SK-N-SH treated with all-trans-retinoic acid at 6 μM for 48 hours (cell line): ENCODE data around the gene SMTN.

Source experiments
- ARNTL ChIP-seq: fragments of 450-650 bp; formaldehyde crosslinking; IDR thresholded peaks from 2 replicates; pipeline ENCODE4 v1.5.0; 2020; ENCODE audit warnings: low read depth, mild to moderate bottlenecking, moderate library complexity, borderline replicate concordance
- CREB5 ChIP-seq: fragments of 250-450 bp; sonication (Bioruptor Pico); IDR thresholded peaks from 2 replicates; pipeline ENCODE4 v1.5.1; 2020; ENCODE audit warnings: low read depth, mild to moderate bottlenecking, moderate library complexity
- CSDC2 ChIP-seq: fragments of 250-450 bp; sonication (Bioruptor Pico); IDR thresholded peaks from 2 replicates; pipeline ENCODE4 v1.5.0; 2020; ENCODE audit warnings: mild to moderate bottlenecking, moderate library complexity
- OSR1 ChIP-seq: fragments of 250-450 bp; sonication (Bioruptor Pico); IDR thresholded peaks from 2 replicates; pipeline ENCODE4 v1.8.0; 2022; ENCODE audit warnings: moderate library complexity, mild to moderate bottlenecking, inconsistent platforms
- PPARA ChIP-seq: fragments of 250-450 bp; sonication (Bioruptor Pico); IDR thresholded peaks from 2 replicates; pipeline ENCODE4 v1.5.0; 2020; ENCODE audit warnings: mild to moderate bottlenecking, borderline replicate concordance
- RARB ChIP-seq: fragments of 250-450 bp; sonication (Bioruptor Pico); IDR thresholded peaks from 2 replicates; pipeline ENCODE4 v1.8.0; 2021; ENCODE audit warnings: mild to moderate bottlenecking, moderate library complexity
- SNAI2 ChIP-seq: fragments of 250-450 bp; sonication (Bioruptor Pico); IDR thresholded peaks from 2 replicates; pipeline ENCODE4 v1.5.0; 2020; ENCODE audit warnings: mild to moderate bottlenecking, moderate library complexity
- ZC3H10 ChIP-seq: fragments of 250-450 bp; sonication (Bioruptor Pico); IDR thresholded peaks from 2 replicates; pipeline ENCODE4 v1.5.1; 2021; ENCODE audit warnings: mild to moderate bottlenecking, moderate library complexity
- ZFP3 ChIP-seq: fragments of 250-450 bp; sonication (Bioruptor Pico); IDR thresholded peaks from 2 replicates; pipeline ENCODE4 v1.5.0; 2020; ENCODE audit warnings: mild to moderate bottlenecking, moderate library complexity
- ZNF70 ChIP-seq: fragments of 450-650 bp; formaldehyde crosslinking; IDR thresholded peaks from 2 replicates; pipeline ENCODE4 v1.5.0; 2020; ENCODE audit warnings: mild to moderate bottlenecking, moderate library complexity
- TF ChIP-seq, protein P1 (sequence below): fragments of 250-450 bp; sonication (Bioruptor Pico); IDR thresholded peaks from 2 replicates; pipeline ENCODE4 v1.8.0; 2020; ENCODE audit warnings: mild to moderate bottlenecking, moderate library complexity, borderline replicate concordance
- TF ChIP-seq, protein P2 (sequence below): fragments of 250-450 bp; sonication (Bioruptor Pico); IDR thresholded peaks from 2 replicates; pipeline ENCODE4 v1.8.0; 2021; ENCODE audit warnings: low read depth, mild to moderate bottlenecking, moderate library complexity, borderline replicate concordance

- TF ChIP-seq, protein P1, sequence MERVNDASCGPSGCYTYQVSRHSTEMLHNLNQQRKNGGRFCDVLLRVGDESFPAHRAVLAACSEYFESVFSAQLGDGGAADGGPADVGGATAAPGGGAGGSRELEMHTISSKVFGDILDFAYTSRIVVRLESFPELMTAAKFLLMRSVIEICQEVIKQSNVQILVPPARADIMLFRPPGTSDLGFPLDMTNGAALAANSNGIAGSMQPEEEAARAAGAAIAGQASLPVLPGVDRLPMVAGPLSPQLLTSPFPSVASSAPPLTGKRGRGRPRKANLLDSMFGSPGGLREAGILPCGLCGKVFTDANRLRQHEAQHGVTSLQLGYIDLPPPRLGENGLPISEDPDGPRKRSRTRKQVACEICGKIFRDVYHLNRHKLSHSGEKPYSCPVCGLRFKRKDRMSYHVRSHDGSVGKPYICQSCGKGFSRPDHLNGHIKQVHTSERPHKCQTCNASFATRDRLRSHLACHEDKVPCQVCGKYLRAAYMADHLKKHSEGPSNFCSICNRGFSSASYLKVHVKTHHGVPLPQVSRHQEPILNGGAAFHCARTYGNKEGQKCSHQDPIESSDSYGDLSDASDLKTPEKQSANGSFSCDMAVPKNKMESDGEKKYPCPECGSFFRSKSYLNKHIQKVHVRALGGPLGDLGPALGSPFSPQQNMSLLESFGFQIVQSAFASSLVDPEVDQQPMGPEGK = no peak
- no peak for TF ChIP-seq RARB (CRISPR knock-in tag)
- TF ChIP-seq, protein P2, sequence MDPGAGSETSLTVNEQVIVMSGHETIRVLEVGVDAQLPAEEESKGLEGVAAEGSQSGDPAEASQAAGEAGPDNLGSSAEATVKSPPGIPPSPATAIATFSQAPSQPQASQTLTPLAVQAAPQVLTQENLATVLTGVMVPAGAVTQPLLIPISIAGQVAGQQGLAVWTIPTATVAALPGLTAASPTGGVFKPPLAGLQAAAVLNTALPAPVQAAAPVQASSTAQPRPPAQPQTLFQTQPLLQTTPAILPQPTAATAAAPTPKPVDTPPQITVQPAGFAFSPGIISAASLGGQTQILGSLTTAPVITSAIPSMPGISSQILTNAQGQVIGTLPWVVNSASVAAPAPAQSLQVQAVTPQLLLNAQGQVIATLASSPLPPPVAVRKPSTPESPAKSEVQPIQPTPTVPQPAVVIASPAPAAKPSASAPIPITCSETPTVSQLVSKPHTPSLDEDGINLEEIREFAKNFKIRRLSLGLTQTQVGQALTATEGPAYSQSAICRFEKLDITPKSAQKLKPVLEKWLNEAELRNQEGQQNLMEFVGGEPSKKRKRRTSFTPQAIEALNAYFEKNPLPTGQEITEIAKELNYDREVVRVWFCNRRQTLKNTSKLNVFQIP (CRISPR knock-in tag) = no peak
- no peak for TF ChIP-seq ARNTL
- no peak for TF ChIP-seq ZNF70 (CRISPR knock-in tag)
- no peak for TF ChIP-seq CREB5
- TF ChIP-seq ZC3H10 (CRISPR knock-in tag) = no peak
- no peak for TF ChIP-seq ZFP3 (CRISPR knock-in tag)
- TF ChIP-seq OSR1 = no peak
- TF ChIP-seq CSDC2 (CRISPR knock-in tag) = no peak
- no peak for TF ChIP-seq SNAI2 (CRISPR knock-in tag)
- TF ChIP-seq PPARA (CRISPR knock-in tag) = no peak
Measured at GRCh38 chr22:31044262-31044861, 36.8 kb upstream of the SMTN start.
